Measurements from ENCODE around the gene RAD54L. TPM values are rescaled to one million over a fixed set of nuclear protein-coding genes. Genes with fewer than 3 reads are reported as not detected.
A peak's percentile ranks its signal among the peaks of the same experiment; 100 is the strongest.

Gene RAD54L
- total and polyA plus RNA-seq, 2 donors (not counting 1 experiment from before 2014, with no cell fraction given) = 0.66 to 1.3 TPM

DNA sequence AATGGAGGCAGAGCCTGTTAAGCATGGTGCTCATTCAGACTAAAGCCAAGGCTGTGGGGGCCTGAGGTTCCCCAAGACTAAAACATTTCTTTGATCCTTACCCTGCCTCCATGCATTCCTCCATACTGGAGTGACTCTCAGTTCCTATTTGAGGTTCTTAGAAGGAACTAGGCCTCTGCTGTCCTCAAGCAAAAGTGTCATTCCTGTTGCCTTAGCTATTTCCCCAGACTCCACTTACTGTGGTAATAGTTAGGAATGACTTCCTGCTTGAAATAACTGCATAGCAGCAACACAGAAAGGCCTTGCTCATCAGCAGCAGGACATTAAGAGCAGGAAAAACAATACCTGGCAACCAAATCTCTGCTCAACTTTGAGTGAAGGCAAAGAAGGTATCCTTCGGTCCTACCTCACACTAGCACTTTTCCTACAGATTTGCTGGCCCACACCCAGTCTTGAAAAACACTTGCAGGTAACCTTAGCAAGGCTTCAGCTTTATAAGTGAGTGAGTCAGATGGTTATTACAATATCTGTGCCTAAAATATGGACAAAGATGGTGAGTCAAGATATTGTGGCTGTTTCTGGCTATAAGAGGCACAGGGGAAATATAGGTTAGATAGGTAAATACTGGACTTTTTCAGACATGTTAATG, 41.0 kb downstream of the RAD54L start:
- H3K36me3 ChIP-seq (ENCODE audit: control insufficient read depth, insufficient read depth, low read length) = peaks cover 16% of the 10 kb centered on the region
- TF ChIP-seq EZH2 (IDR thresholded peaks at IDR 0.05; ENCODE audit: low read length, missing control alignments) = no peak
- TF ChIP-seq, protein P1, sequence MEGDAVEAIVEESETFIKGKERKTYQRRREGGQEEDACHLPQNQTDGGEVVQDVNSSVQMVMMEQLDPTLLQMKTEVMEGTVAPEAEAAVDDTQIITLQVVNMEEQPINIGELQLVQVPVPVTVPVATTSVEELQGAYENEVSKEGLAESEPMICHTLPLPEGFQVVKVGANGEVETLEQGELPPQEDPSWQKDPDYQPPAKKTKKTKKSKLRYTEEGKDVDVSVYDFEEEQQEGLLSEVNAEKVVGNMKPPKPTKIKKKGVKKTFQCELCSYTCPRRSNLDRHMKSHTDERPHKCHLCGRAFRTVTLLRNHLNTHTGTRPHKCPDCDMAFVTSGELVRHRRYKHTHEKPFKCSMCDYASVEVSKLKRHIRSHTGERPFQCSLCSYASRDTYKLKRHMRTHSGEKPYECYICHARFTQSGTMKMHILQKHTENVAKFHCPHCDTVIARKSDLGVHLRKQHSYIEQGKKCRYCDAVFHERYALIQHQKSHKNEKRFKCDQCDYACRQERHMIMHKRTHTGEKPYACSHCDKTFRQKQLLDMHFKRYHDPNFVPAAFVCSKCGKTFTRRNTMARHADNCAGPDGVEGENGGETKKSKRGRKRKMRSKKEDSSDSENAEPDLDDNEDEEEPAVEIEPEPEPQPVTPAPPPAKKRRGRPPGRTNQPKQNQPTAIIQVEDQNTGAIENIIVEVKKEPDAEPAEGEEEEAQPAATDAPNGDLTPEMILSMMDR (conservative IDR thresholded peaks at IDR 0.05 in 1 of 2, IDR thresholded peaks at IDR 0.05 in 1 of 2; ENCODE audit: low read depth in 1 of 2, low read length in 2 of 2) = no peak

DNA sequence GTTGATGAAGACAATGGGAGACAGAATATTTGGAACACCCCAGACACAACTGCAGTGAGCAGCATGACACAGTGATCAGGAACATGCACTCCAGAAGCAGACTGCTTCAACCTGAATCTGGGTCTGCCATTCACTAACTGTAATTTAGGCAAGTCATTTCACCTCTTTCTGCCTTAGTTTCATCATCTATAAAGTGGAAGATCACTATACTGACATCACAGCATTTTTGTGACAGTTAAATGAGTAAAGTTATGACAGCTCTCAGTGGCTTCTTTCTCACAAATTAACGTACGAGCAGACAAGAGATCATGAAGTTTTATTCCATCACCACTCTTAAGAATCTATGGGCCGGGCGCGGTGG, 41.6 kb downstream of the RAD54L start:
- H4K20me1 ChIP-seq (ENCODE audit: control insufficient read depth, extremely low read depth, insufficient read depth, low read length) = peaks cover 1% of the 10 kb centered on the region
- H3K27ac ChIP-seq (ENCODE audit: insufficient read depth, low read length) = no peak overlapping the region
- no peak for TF ChIP-seq EZH2 (IDR thresholded peaks at IDR 0.05; ENCODE audit: low read length, missing control alignments)
- TF ChIP-seq, protein P1 (conservative IDR thresholded peaks at IDR 0.05 in 1 of 2, IDR thresholded peaks at IDR 0.05 in 1 of 2; ENCODE audit: low read depth in 1 of 2, low read length in 2 of 2) = no peak
- no peak overlapping the region for H3K4me3 ChIP-seq (replicated peaks in 1 of 4; ENCODE audit: control extremely low read depth in 1 of 4, insufficient read depth in 1 of 4, low read depth in 3 of 4, low read length in 4 of 4)
- no peaks in the 10 kb centered on the region for H3K9me3 ChIP-seq (ENCODE audit: control insufficient read depth, insufficient read depth, low read depth, low read length)
- no peaks in the 10 kb centered on the region for H3K4me1 ChIP-seq (ENCODE audit: control insufficient read depth, extremely low read depth, insufficient read depth, low read length)
- DNase-seq (ENCODE audit: low read depth in 2 of 2) = no peak
- H3K79me2 ChIP-seq (ENCODE audit: control insufficient read depth, insufficient read depth, low read length) = no peaks in the 10 kb centered on the region
- H3K36me3 ChIP-seq (ENCODE audit: control insufficient read depth, insufficient read depth, low read length) = peaks cover 18% of the 10 kb centered on the region
- no peaks in the 10 kb centered on the region for H3K27me3 ChIP-seq (ENCODE audit: control insufficient read depth, insufficient read depth, low read length)
- H3K4me2 ChIP-seq (ENCODE audit: extremely low read depth, insufficient read depth, low read length) = no peak overlapping the region
- no peak overlapping the region for H2AFZ ChIP-seq (ENCODE audit: low read length)
- H3K9ac ChIP-seq (ENCODE audit: insufficient read depth, low read length) = no peak overlapping the region

More for the DNA sequence above, 41.0 kb downstream of the RAD54L start:
- Histone ChIP-seq H3K4me1 (ENCODE audit: control insufficient read depth, extremely low read depth, insufficient read depth, low read length) (no peaks in the 10 kb centered on the region), H2AFZ (ENCODE audit: low read length) (no peak overlapping the region), H3K27me3 (ENCODE audit: control insufficient read depth, insufficient read depth, low read length) (no peaks in the 10 kb centered on the region), H3K4me2 (ENCODE audit: extremely low read depth, insufficient read depth, low read length) (no peak overlapping the region), H3K79me2 (ENCODE audit: control insufficient read depth, insufficient read depth, low read length) (no peaks in the 10 kb centered on the region), H3K9ac (ENCODE audit: insufficient read depth, low read length) (no peak overlapping the region), H3K4me3 (replicated peaks in 1 of 4; ENCODE audit: control extremely low read depth in 1 of 4, insufficient read depth in 1 of 4, low read depth in 3 of 4, low read length in 4 of 4) (no peak overlapping the region), H3K9me3 (ENCODE audit: control insufficient read depth, insufficient read depth, low read depth, low read length) (no peaks in the 10 kb centered on the region), H4K20me1 (ENCODE audit: control insufficient read depth, extremely low read depth, insufficient read depth, low read length) (peaks cover 1% of the 10 kb centered on the region), H3K27ac (ENCODE audit: insufficient read depth, low read length) (peak overlapping the region; percentile 41)
- DNase-seq (ENCODE audit: low read depth in 2 of 2) = peak in 1 of 2 donors; percentile 72

DNA sequence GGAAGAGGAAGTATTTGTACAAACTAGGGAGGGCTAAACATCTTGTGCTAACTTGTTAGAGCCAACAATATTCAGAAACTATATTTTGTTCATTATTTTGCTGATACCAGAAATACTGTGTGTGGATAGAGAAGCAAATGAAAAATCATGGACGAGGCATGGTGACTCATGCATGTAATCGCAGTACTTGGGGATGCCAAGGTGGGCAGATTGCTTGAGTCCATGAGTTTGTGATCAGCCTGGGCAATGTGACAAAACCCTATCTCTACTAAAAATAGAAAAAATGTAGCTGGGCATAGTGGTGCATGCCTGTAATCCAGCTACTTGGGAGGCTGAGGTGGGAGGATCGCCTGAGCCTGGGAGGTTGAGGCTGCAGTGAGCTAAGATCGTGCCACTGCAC, 42.4 kb downstream of the RAD54L start:
- no peak overlapping the region for H3K4me2 ChIP-seq (ENCODE audit: extremely low read depth, insufficient read depth, low read length)
- no peak overlapping the region for H3K4me3 ChIP-seq (replicated peaks in 1 of 4; ENCODE audit: control extremely low read depth in 1 of 4, insufficient read depth in 1 of 4, low read depth in 3 of 4, low read length in 4 of 4)
- peaks cover 1% of the 10 kb centered on the region for H4K20me1 ChIP-seq (ENCODE audit: control insufficient read depth, extremely low read depth, insufficient read depth, low read length)
- peak in 1 of 2 donors; percentile 31 for DNase-seq (ENCODE audit: low read depth in 2 of 2)
- no peak overlapping the region for H3K9ac ChIP-seq (ENCODE audit: insufficient read depth, low read length)
- TF ChIP-seq, protein P1 (conservative IDR thresholded peaks at IDR 0.05 in 1 of 2, IDR thresholded peaks at IDR 0.05 in 1 of 2; ENCODE audit: low read depth in 1 of 2, low read length in 2 of 2) = no peak
- TF ChIP-seq EZH2 (IDR thresholded peaks at IDR 0.05; ENCODE audit: low read length, missing control alignments) = no peak
- no peaks in the 10 kb centered on the region for H3K9me3 ChIP-seq (ENCODE audit: control insufficient read depth, insufficient read depth, low read depth, low read length)
- H3K27ac ChIP-seq (ENCODE audit: insufficient read depth, low read length) = no peak overlapping the region
- H3K27me3 ChIP-seq (ENCODE audit: control insufficient read depth, insufficient read depth, low read length) = no peaks in the 10 kb centered on the region
- peaks cover 18% of the 10 kb centered on the region for H3K36me3 ChIP-seq (ENCODE audit: control insufficient read depth, insufficient read depth, low read length)
- no peaks in the 10 kb centered on the region for H3K4me1 ChIP-seq (ENCODE audit: control insufficient read depth, extremely low read depth, insufficient read depth, low read length)
- no peaks in the 10 kb centered on the region for H3K79me2 ChIP-seq (ENCODE audit: control insufficient read depth, insufficient read depth, low read length)
- H2AFZ ChIP-seq (ENCODE audit: low read length) = no peak overlapping the region

Measured in fibroblast of lung (primary cell).